IMR-90 (cell line): ENCODE results near the gene ACSL6. TPM values are rescaled to one million over a fixed set of nuclear protein-coding genes. Genes with fewer than 3 reads are reported as not detected.

Source experiments
- ATAC-seq: fragments of 200-7000 bp; cut with Tn5 transposase; 2 replicates; pipeline ENCODE4 v1.9.1; 2020; ENCODE audit warnings: low read depth, mild to moderate bottlenecking, moderate library complexity
- BruUV-seq: library from RNA; stranded (reverse); fragments of 400-500 nt; replicated peaks from 2 replicates; lab custom pipeline; 2021; lab: Mats Ljungman, UMichigan
- CTCF ChIA-PET: fragments of 300-600 bp; formaldehyde crosslinking; extraction: SDS; loops from one replicate; lab custom pipeline; 2021; ENCODE audit warnings: antibody characterized with exemption; lab: Yijun Ruan, JAX
- POLR2A ChIA-PET: fragments of 300-600 bp; sonication (Branson Sonifier 250); formaldehyde crosslinking; loops from one replicate; lab custom pipeline; 2022; ENCODE audit warnings: antibody characterized with exemption; ENCODE audit not compliant: unreplicated experiment; lab: Charles Lee
- DNase-seq: peaks from one replicate; pipeline ENCODE4 v3.0.0; 2013
- H2AFZ ChIP-seq: replicated peaks from 2 replicates; pipeline ENCODE3; 2013; ENCODE audit warnings: low read length, mild to moderate bottlenecking; ENCODE audit not compliant: poor library complexity
- H2AK5ac ChIP-seq: 2 replicates; pipeline ENCODE4 v1.6.1; 2013; ENCODE audit warnings: low read depth, low read length, inconsistent platforms
- H2AK9ac ChIP-seq: replicated peaks from 2 replicates; pipeline ENCODE3; 2013; ENCODE audit warnings: mild to moderate bottlenecking, low read depth, low read length, moderate library complexity; ENCODE audit not compliant: poor library complexity
- H2BK120ac ChIP-seq: 2 replicates; pipeline ENCODE4 v1.6.1; 2013; ENCODE audit warnings: low read depth, low read length, inconsistent platforms
- H2BK15ac ChIP-seq: 3 replicates; pipeline ENCODE4 v1.6.1; 2013; ENCODE audit warnings: low read depth, low read length, inconsistent platforms
- H2BK20ac ChIP-seq: 2 replicates; pipeline ENCODE4 v1.6.1; 2013; ENCODE audit warnings: low read depth, mild to moderate bottlenecking, inconsistent platforms, low read length, moderate library complexity
- H2BK5ac ChIP-seq: 2 replicates; pipeline ENCODE4 v1.6.1; 2013; ENCODE audit warnings: mild to moderate bottlenecking, low read depth, low read length, inconsistent platforms; ENCODE audit not compliant: poor library complexity, severe bottlenecking
- H3K14ac ChIP-seq: replicated peaks from 2 replicates; pipeline ENCODE4 v1.6.1; 2013; ENCODE audit warnings: low read depth, low read length, inconsistent platforms
- H3K18ac ChIP-seq: 2 replicates; pipeline ENCODE4 v1.6.1; 2013; ENCODE audit warnings: low read depth, low read length, control low read depth
- H3K23ac ChIP-seq: 2 replicates; pipeline ENCODE4 v1.6.1; 2013; ENCODE audit warnings: low read depth, low read length, inconsistent platforms
- H3K27ac ChIP-seq: 2 replicates; pipeline ENCODE4 v1.5.1; 2013; ENCODE audit warnings: mild to moderate bottlenecking, control low read depth, low read length; ENCODE audit not compliant: insufficient read depth
- H3K27me3 ChIP-seq: 2 replicates; pipeline ENCODE4 v1.6.1; 2013; ENCODE audit warnings: low read length; ENCODE audit not compliant: control insufficient read depth, insufficient read depth
- H3K36me3 ChIP-seq: 2 replicates; pipeline ENCODE4 v1.6.1; 2013; ENCODE audit warnings: low read length, mixed read lengths; ENCODE audit not compliant: control insufficient read depth, insufficient read depth
- H3K4ac ChIP-seq: 2 replicates; pipeline ENCODE4 v1.6.1; 2013; ENCODE audit warnings: low read depth, low read length, inconsistent platforms
- H3K4me1 ChIP-seq: 2 replicates; pipeline ENCODE4 v1.6.1; 2013; ENCODE audit warnings: low read length, mixed read lengths; ENCODE audit not compliant: control insufficient read depth, insufficient read depth
- H3K4me2 ChIP-seq: 2 replicates; pipeline ENCODE4 v1.6.1; 2013; ENCODE audit warnings: low read depth, mild to moderate bottlenecking, control low read depth, low read length, moderate library complexity
- H3K4me3 ChIP-seq: 2 replicates; pipeline ENCODE4 v1.5.1; 2013; ENCODE audit warnings: low read depth, mild to moderate bottlenecking, control low read depth, low read length, moderate library complexity; ENCODE audit not compliant: insufficient read depth
- H3K56ac ChIP-seq: 2 replicates; pipeline ENCODE4 v1.6.1; 2013; ENCODE audit warnings: low read length, inconsistent platforms; ENCODE audit not compliant: insufficient read depth; ENCODE audit errors: extremely low read depth
- H3K79me1 ChIP-seq, 2 experiments: 2 replicates each; pipeline ENCODE4 v1.6.1; 2013; ENCODE audit warnings: low read length in 2 of 2, inconsistent platforms in 1 of 2, low read depth in 1 of 2
- H3K9ac ChIP-seq: 2 replicates; pipeline ENCODE4 v1.6.1; 2013; ENCODE audit warnings: low read depth, low read length, control low read depth
- H3K9me1 ChIP-seq: 2 replicates; pipeline ENCODE4 v1.6.1; 2013; ENCODE audit warnings: low read length, inconsistent platforms; ENCODE audit not compliant: insufficient read depth
- H3K9me3 ChIP-seq: 2 replicates; pipeline ENCODE4 v1.6.1; 2013; ENCODE audit warnings: low read length; ENCODE audit not compliant: control insufficient read depth, insufficient read depth
- H4K20me1 ChIP-seq: 2 replicates; pipeline ENCODE4 v1.6.1; 2013; ENCODE audit warnings: low read length, inconsistent platforms; ENCODE audit not compliant: insufficient read depth
- H4K5ac ChIP-seq: 2 replicates; pipeline ENCODE4 v1.6.1; 2013; ENCODE audit warnings: mild to moderate bottlenecking, low read depth, low read length, control low read depth
- H4K8ac ChIP-seq, 2 experiments: 2 replicates each; pipeline ENCODE4 v1.6.1; 2013; ENCODE audit warnings: low read depth in 2 of 2, low read length in 2 of 2, control low read depth in 1 of 2, inconsistent platforms in 1 of 2
- H4K91ac ChIP-seq: 2 replicates; pipeline ENCODE4 v1.6.1; 2013; ENCODE audit warnings: low read depth, low read length, inconsistent platforms; ENCODE audit not compliant: insufficient read depth
- BHLHE40 ChIP-seq: fragments of 150-350 bp; IDR thresholded peaks from 2 replicates; pipeline ENCODE4 v1.6.1; 2016; ENCODE audit warnings: mild to moderate bottlenecking, low read depth, low read length
- CEBPB ChIP-seq: IDR thresholded peaks from 2 replicates; pipeline ENCODE4 v1.6.1; 2012; ENCODE audit warnings: low read depth, low read length, improper control_type of control experiment
- CHD1 ChIP-seq: IDR thresholded peaks from 2 replicates; pipeline ENCODE4 v1.6.1; 2012; ENCODE audit warnings: low read depth, low read length, improper control_type of control experiment
- CTCF ChIP-seq: conservative IDR thresholded peaks from 2 replicates; pipeline ENCODE4 v1.5.1; 2012; ENCODE audit warnings: mild to moderate bottlenecking, low read depth, low read length, improper control_type of control experiment
- FOS ChIP-seq: fragments of 150-350 bp; IDR thresholded peaks from 2 replicates; pipeline ENCODE4 v1.6.1; 2016; ENCODE audit warnings: low read depth, low read length
- MAFK ChIP-seq: IDR thresholded peaks from 2 replicates; pipeline ENCODE4 v1.6.1; 2012; ENCODE audit warnings: low read depth, low read length, improper control_type of control experiment
- MAZ ChIP-seq: IDR thresholded peaks from 2 replicates; pipeline ENCODE4 v1.6.1; 2012; ENCODE audit warnings: low read depth, mild to moderate bottlenecking, low read length, improper control_type of control experiment, moderate library complexity, borderline replicate concordance
- MXI1 ChIP-seq: IDR thresholded peaks from 2 replicates; pipeline ENCODE4 v1.6.1; 2012; ENCODE audit warnings: low read depth, mild to moderate bottlenecking, low read length, moderate library complexity, borderline replicate concordance
- NFE2L2 ChIP-seq: fragments of 150-350 bp; IDR thresholded peaks from 2 replicates; pipeline ENCODE4 v1.6.1; 2016; ENCODE audit warnings: low read depth, mild to moderate bottlenecking, low read length
- POLR2A ChIP-seq: IDR thresholded peaks from 2 replicates; pipeline ENCODE4 v1.6.1; 2012; ENCODE audit warnings: mild to moderate bottlenecking, low read depth, low read length
- RAD21 ChIP-seq: IDR thresholded peaks from 2 replicates; pipeline ENCODE4 v1.6.1; 2012; ENCODE audit warnings: low read length, improper control_type of control experiment
- RCOR1 ChIP-seq: IDR thresholded peaks from 2 replicates; pipeline ENCODE4 v1.6.1; 2012; ENCODE audit warnings: mild to moderate bottlenecking, low read length, improper control_type of control experiment; ENCODE audit not compliant: insufficient replicate concordance
- RFX5 ChIP-seq: IDR thresholded peaks from 2 replicates; pipeline ENCODE4 v1.8.0; 2012; ENCODE audit warnings: low read depth, mild to moderate bottlenecking, low read length, moderate library complexity
- SMC3 ChIP-seq: fragments of 150-350 bp; IDR thresholded peaks from 2 replicates; pipeline ENCODE4 v1.6.1; 2016; ENCODE audit warnings: low read depth, mild to moderate bottlenecking, antibody characterized with exemption, low read length, moderate library complexity
- WGBS, 2 experiments: methylation state at CpG; one replicate each; pipeline versions ENCODE4 v1.1.5 to v1.1.7; 2013; ENCODE audit warnings: missing lambda C conversion rate in 2 of 2; ENCODE audit not compliant: insufficient read length in 1 of 2; ENCODE audit errors: extremely low coverage in 2 of 2; 5-methylcytosine and 5-hydroxymethylcytosine counted together
- dilution Hi-C: fragments of 300-500 bp; cut with HindIII; formaldehyde crosslinking; loops from one replicate; pipeline ENCODE4 v1.14.3; 2018; ENCODE audit warnings: low sequenced_read_pairs; ENCODE audit not compliant: unreplicated experiment
- in situ Hi-C: fragments of 300-500 bp; cut with MboI; formaldehyde crosslinking; loops from 3 replicates; pipeline ENCODE4 v1.14.3; 2019; ENCODE audit warnings: low sequenced_read_pairs, inconsistent platforms, mixed read lengths
- intact Hi-C: fragments of 100-400 bp; cut with micrococcal nuclease; formaldehyde crosslinking; loops from 2 replicates; pipeline ENCODE4 v1.10.0; 2022
- polyA plus RNA-seq, 3 experiments: library from polyadenylated mRNA; depleted of rRNA; stranded (reverse); fragments of >200 nt; gene quantifications; 2 replicates each; pipeline ENCODE4 v1.2.3, GENCODE V29; 2012; ENCODE audit warnings: low replicate concordance in 1 of 3
- total RNA-seq: library from RNA; depleted of rRNA; stranded (reverse); fragments of >200 nt; gene quantifications from 2 replicates; pipeline ENCODE4 v1.2.3, GENCODE V29; 2012
- TF ChIP-seq, protein P1 (sequence below): fragments of 150-350 bp; IDR thresholded peaks from 2 replicates; pipeline ENCODE4 v1.6.1; 2016; ENCODE audit warnings: low read depth, mild to moderate bottlenecking, low read length, moderate library complexity, borderline replicate concordance
- TF ChIP-seq, protein P2 (sequence below): fragments of 150-350 bp; IDR thresholded peaks from 2 replicates; pipeline ENCODE4 v1.6.1; 2017; ENCODE audit warnings: mild to moderate bottlenecking, antibody characterized with exemption, low read length, low read depth

ACSL6 gene
- total and polyA plus RNA-seq, 2 of the 4 experiments (the other 2 are of a cell fraction): not detected

- Histone ChIP-seq H3K4me1 (no peaks in the 10 kb centered on the region), H4K5ac (no peak overlapping the region), H3K9me3 (no peaks in the 10 kb centered on the region), H2AFZ (no peak overlapping the region), H2BK20ac (no peak overlapping the region), H4K91ac (no peak overlapping the region), H3K27ac (no peak overlapping the region), H3K27me3 (peaks cover 2% of the 10 kb centered on the region), H3K4ac (no peak overlapping the region), H2BK5ac (no peak overlapping the region), H2AK9ac (no peak overlapping the region), H4K8ac (no peak overlapping the region), H3K9ac (no peak overlapping the region), H3K18ac (no peak overlapping the region), H3K4me2 (no peak overlapping the region), H2AK5ac (no peak overlapping the region), H2BK120ac (no peak overlapping the region), H4K20me1 (no peaks in the 10 kb centered on the region), H3K56ac (no peak overlapping the region), H3K79me1 (no peaks in the 10 kb centered on the region), H3K9me1 (no peaks in the 10 kb centered on the region), H3K36me3 (no peaks in the 10 kb centered on the region), H2BK15ac (no peak overlapping the region), H3K23ac (no peak overlapping the region), H3K4me3 (no peak overlapping the region), H3K14ac (no peak overlapping the region)
- no peak for ATAC-seq
- no peak for DNase-seq
- in situ Hi-C loops: no loop called here
- 75% methylated on average over 3 of the region's 5 CpGs; no CpG with 5 or more reads in 1 of the 2 experiments for WGBS, 2 experiments
- intact Hi-C loops: no loop called here
- CTCF ChIA-PET: no interaction called here
- dilution Hi-C loops: no loop called here
- TF ChIP-seq MAZ (no peak), CEBPB (no peak), CHD1 (no peak), NFE2L2 (no peak), RCOR1 (no peak), RAD21 (no peak), MAFK (no peak), RFX5 (no peak), SMC3 (no peak), BHLHE40 (no peak), FOS (no peak), MXI1 (no peak), CTCF (no peak), POLR2A (no peak)
- TF ChIP-seq, protein P1, sequence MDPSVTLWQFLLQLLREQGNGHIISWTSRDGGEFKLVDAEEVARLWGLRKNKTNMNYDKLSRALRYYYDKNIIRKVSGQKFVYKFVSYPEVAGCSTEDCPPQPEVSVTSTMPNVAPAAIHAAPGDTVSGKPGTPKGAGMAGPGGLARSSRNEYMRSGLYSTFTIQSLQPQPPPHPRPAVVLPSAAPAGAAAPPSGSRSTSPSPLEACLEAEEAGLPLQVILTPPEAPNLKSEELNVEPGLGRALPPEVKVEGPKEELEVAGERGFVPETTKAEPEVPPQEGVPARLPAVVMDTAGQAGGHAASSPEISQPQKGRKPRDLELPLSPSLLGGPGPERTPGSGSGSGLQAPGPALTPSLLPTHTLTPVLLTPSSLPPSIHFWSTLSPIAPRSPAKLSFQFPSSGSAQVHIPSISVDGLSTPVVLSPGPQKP: no peak
- TF ChIP-seq, protein P2, sequence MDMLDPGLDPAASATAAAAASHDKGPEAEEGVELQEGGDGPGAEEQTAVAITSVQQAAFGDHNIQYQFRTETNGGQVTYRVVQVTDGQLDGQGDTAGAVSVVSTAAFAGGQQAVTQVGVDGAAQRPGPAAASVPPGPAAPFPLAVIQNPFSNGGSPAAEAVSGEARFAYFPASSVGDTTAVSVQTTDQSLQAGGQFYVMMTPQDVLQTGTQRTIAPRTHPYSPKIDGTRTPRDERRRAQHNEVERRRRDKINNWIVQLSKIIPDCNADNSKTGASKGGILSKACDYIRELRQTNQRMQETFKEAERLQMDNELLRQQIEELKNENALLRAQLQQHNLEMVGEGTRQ: no peak
- POLR2A ChIA-PET: no interaction called here
- no TSS peak for BruUV-seq
These were observed 52.3 kb downstream of the ACSL6 start for GRCh38 chr5:131959136-131959535.
